HUDEP-2 (cell line): ENCODE results near the gene TXNRD1.
"Not testable (repeated sequence)": the region's sequence is repeated elsewhere in the genome, so short reads cannot be mapped to it uniquely, and the experiment has no call there.

Experiments used
- DNase-seq, 76 experiments: peaks; one replicate each; lab custom pipeline; 2025; ENCODE audit not compliant: unreplicated experiment in 76 of 76; lab: John Stamatoyannopoulos, UW

Gene TXNRD1

GRCh38 chr12:104232609-104233280 lies 17.2 kb downstream of the TXNRD1 start:
- DNase-seq, result no peak

- no peak for DNase-seq
These were observed 19.4 kb downstream of the TXNRD1 start for GRCh38 chr12:104234926-104235499.

- DNase-seq, result no peak
These were observed 22.4 kb downstream of the TXNRD1 start for GRCh38 chr12:104237930-104238329.

GRCh38 chr12:104242546-104243206 lies 27.1 kb downstream of the TXNRD1 start:
- DNase-seq, result no peak

GRCh38 chr12:104243551-104243950 lies 28.0 kb downstream of the TXNRD1 start:
- DNase-seq, result no peak

GRCh38 chr12:104243971-104244370 lies 28.4 kb downstream of the TXNRD1 start:
- DNase-seq, result no peak

- no peak for DNase-seq
These were observed 32.1 kb downstream of the TXNRD1 start for GRCh38 chr12:104247698-104248097.

GRCh38 chr12:104248444-104248843 lies 32.9 kb downstream of the TXNRD1 start:
- no peak for DNase-seq

GRCh38 chr12:104249017-104249416 lies 33.4 kb downstream of the TXNRD1 start:
- DNase-seq, result no peak

- DNase-seq, result no peak
These were observed 34.3 kb downstream of the TXNRD1 start for GRCh38 chr12:104249898-104250297.

GRCh38 chr12:104250366-104251125 lies 35.0 kb downstream of the TXNRD1 start:
- no peak for DNase-seq

GRCh38 chr12:104257913-104258472 lies 42.4 kb downstream of the TXNRD1 start:
- no peak for DNase-seq

- DNase-seq, result no peak
These were observed 43.0 kb downstream of the TXNRD1 start for GRCh38 chr12:104258476-104259067.

- DNase-seq, result no peak
These were observed 47.4 kb downstream of the TXNRD1 start for GRCh38 chr12:104263026-104263425.

- DNase-seq, result no peak
These were observed 48.2 kb downstream of the TXNRD1 start for GRCh38 chr12:104263580-104264358.

GRCh38 chr12:104265436-104265835 lies 49.9 kb downstream of the TXNRD1 start:
- not testable (repeated sequence) for DNase-seq

- DNase-seq, result no peak
These were observed 57.4 kb downstream of the TXNRD1 start for GRCh38 chr12:104272938-104273337.

GRCh38 chr12:104273503-104273902 lies 57.9 kb downstream of the TXNRD1 start:
- no peak for DNase-seq

GRCh38 chr12:104274811-104275210 lies 59.2 kb downstream of the TXNRD1 start:
- DNase-seq, result no peak

GRCh38 chr12:104275689-104276088 lies 60.1 kb downstream of the TXNRD1 start:
- no peak for DNase-seq
